Activated CD4-positive, alpha-beta T cell treated with anti-CD3 and anti-CD28 coated beads, Interleukin-10, Interleukin-2, amounts not matched to agents 100 ng/mL and 50 ng/mL, durations not matched to agents 16 hours and 8 hours (primary cell): ENCODE measurements around the gene C19orf85.

ENCODE experiments used
- DNase-seq: peaks from one replicate; pipeline ENCODE4 v3.0.0-alpha.2; 2020

The C19orf85 gene

GRCh38 chr19:55488986-55489710, 24.6 kb upstream of the C19orf85 start:
- no peak for DNase-seq

GRCh38 chr19:55487924-55488687, 23.6 kb upstream of the C19orf85 start, which contains the start of gene SSC5D:
SSC5D (plus strand) TSS chr19:55488436; CDS start chr19:55488590, 154 bp downstream.
- DNase-seq, result no peak

DNA sequence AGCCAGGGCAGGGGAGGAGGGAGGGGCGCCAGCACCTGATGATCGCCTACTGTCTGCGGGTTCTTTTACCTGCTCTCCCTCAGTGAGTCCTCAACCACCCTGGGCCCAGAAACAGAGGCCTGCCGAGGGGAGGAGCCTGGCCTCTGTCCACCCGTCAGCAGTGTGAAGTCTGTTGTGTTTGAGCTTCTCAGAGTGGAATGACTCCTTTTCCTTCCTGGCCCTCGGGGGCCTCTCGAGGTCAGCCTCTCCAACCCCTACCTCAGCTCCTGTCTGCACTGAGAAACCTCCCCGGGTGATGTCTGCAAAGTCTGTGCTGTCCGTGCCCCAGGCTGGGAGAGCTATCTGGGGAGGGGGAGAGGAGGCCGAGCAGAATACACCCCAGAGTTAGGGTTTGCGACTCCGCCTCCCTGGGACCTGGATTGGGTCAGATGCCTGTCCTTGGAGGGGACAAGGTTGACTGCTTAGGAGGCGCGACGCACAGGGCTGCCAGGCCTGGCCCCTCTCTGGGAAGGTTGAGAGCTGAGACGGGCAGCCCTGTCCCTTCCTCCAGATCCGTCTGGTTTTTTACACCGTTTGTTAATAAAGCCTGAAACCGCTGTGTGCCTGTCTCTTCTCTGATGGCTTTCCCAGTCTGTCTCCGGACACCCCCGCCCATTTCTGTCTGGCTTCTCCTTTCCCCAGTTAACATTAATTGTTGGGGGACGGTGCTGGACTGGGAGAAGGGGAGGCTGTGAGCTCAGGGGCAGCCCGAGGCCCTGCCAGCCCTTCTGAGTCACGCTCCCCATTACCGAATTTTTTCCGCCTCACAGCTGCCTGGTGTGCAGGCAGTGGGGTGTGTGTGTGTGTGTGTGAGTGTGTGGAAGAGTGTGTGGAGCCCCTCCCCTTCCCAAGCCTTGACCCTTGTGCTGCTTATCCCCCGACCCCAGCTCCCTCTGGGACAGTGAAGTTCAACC, 22.7 kb upstream of the C19orf85 start:
- DNase-seq, result peak; percentile 50

GRCh38 chr19:55486043-55486970, 21.8 kb upstream of the C19orf85 start:
- DNase-seq, result no peak

GRCh38 chr19:55485439-55486011, 21.0 kb upstream of the C19orf85 start:
- DNase-seq, result no peak

DNA sequence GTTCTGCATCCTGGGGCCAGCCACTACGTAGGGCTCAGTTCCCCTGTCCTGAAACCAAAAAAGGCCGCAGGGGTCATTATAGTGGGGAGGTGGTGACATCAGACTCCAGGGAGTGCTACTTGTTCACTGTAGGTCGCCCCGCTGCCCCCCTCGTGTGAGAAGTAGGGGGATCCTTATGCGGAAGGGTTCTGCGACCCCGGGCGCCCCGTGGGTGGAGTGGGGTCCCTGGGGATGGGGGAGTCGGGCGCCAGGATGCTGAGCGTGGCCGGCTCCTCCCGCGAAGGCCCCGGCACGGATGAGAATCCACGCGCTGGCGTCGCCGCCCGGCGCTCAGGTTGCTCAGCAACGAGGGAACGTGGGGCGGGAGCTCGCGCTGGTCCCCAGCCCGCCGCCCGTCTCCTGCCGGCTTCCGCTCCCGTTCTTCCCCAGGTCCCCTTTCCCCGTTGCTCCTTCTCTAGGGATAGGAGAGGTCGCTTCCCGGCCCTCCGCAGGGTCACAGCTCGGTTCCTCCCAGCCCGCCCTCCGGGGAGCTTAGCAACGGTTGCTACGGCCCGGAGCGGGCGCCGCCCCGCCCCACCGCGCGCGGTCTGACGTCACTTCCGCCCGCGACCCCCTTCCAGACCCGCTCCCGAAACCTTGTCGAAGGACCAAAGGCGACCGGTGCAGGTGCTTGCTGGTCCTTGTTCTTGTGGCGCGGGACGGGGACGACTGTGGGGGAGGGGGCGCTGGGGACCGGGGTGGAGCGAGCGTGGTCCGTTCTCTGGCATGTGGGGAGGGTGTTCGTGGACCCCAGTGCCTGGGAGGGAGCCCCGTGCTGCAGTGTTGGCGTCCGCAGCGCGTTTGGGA, 20.3 kb upstream of the C19orf85 start, which contains the start of gene NAT14:
Gene NAT14 (plus strand): TSS at position 596 of the 846 bp plus-strand sequence. CDS start 521 bp downstream, outside the sequence.
- DNase-seq, result peak; percentile 72

- no peak for DNase-seq
Observed at GRCh38 chr19:55483706-55484592, 19.4 kb upstream of the C19orf85 start.

- DNase-seq, result no peak
Observed at GRCh38 chr19:55482967-55483705, 18.6 kb upstream of the C19orf85 start.

- no peak for DNase-seq
Observed at GRCh38 chr19:55482156-55482961, 17.8 kb upstream of the C19orf85 start.

DNA sequence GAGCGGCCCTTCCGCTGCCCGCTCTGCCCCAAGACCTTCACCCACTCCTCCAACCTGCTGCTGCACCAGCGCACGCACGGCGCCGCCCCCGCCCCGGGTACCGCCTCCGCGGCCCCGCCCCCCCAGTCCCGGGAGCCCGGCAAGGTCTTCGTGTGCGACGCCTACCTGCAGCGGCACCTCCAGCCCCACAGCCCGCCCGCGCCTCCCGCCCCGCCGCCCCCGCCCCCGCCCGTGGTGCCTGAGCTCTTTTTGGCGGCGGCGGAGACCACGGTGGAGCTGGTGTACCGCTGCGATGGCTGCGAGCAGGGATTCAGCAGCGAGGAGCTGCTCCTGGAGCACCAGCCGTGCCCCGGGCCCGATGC, 17.2 kb upstream of the C19orf85 start:
- DNase-seq, result no peak

DNA sequence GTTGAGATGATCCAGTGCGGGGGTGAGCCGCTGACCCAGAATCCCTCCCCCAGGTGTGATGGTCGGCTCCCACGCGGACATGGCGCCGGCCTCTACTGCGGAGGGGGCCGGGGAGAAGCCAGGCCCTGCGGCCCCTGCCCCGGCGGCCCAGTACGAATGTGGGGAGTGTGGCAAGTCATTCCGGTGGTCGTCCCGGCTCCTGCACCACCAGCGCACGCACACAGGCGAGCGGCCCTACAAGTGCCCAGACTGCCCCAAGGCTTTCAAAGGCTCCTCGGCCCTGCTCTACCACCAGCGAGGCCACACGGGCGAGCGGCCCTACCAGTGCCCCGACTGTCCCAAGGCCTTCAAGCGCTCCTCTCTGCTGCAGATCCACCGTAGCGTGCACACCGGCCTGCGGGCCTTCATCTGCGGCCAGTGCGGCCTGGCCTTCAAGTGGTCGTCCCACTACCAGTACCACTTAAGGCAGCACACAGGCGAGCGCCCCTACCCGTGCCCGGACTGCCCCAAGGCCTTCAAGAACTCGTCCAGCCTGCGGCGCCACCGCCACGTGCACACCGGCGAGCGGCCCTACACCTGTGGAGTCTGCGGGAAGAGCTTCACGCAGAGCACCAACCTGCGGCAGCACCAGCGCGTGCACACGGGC, 16.7 kb upstream of the C19orf85 start:
- DNase-seq, result no peak

DNA sequence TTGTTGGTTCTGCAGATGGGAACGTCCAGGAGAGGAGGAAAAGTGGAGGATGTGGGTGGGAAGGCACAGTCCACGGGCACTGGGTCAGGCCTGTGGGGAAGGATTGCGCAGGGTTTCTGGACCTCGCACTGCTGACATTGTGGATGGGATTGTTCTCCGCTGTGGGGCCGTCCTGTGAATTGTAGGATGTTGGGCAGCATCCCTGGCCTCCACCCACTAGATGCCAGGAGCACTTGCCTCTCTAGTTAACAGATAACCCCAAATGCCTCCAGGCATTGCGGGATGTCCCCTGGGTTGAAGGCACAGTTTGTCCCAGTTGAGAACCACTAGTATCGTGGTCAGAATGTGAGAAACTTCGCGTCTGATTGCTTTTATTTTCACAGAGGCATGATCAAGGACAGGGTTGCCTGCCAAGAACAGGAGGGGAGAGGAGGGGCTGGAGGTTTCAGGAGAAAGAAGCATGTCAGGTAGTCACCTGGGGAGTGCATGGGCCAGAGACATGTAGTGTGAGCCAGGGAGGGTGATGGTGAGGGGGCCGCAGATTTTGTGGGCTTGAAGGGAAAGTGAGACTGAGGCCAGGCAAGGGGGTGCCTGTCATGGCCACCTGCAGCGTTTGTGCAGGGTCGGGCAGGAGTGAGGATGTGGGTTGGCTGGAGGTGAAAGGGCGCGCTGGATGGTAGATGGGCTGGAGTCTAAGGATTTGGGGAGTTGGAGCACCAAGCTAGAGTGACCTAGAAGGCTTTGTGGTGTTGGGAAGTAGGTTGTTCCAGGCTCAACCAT, 15.1 kb upstream of the C19orf85 start:
- DNase-seq, result no peak

- no peak for DNase-seq
Observed at GRCh38 chr19:55479045-55479444, 14.5 kb upstream of the C19orf85 start.

DNA sequence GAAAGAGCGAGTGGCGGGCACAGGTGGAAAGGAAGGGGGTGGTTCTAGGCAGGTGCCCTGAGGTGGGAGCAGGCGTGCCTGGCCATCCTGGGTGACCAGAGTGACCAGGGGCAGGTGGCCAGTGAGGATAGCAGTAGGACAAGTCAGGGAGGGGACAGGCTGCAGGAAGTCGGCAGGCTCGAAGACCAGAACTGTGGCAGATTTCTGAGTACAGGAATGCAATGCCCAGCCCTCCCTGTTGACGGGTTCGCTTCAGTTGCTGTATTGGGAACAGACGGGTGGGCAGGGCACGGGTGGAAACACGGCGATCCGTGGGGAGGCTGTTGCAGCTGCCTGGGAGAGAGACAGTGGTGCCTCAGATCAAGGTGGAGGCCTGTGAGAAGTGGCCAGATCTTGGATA, 13.8 kb upstream of the C19orf85 start:
- no peak for DNase-seq

DNA sequence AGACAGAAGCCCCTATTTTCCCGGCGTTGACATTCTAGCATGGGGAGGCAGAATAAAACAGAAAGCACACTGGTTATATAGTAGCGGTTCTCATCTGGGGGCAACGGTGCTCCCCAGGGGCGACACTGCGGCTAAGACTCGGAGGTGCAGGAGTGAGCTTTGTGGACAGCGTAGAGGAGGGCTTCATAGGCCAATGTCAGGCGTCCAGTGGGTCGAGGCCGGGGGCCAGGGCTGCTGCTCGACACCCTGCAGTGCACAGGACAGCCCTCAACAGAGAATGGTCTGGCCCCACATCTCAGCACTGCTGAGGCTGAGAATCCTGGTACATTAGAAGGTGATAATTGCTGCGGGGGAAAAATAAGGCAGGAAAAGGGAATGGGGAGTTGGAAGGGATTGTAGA, 13.4 kb upstream of the C19orf85 start:
- no peak for DNase-seq

GRCh38 chr19:55476100-55476775, 11.7 kb upstream of the C19orf85 start, which contains the start of gene ZNF628:
ZNF628 (plus strand) TSS chr19:55476617; CDS start chr19:55479911, 3,294 bp downstream.
- peak; percentile 99 for DNase-seq
